HEK293 (cell line): ENCODE data around the gene RPL15.

ENCODE experiments used
- CTCF ChIA-PET: fragments of 350-600 bp; formaldehyde crosslinking; extraction: SDS; loops from one replicate; lab custom pipeline; 2021; ENCODE audit warnings: antibody characterized with exemption; lab: Yijun Ruan, JAX
- POLR2A ChIA-PET: fragments of 300-600 bp; formaldehyde crosslinking; extraction: SDS; loops from one replicate; lab custom pipeline; 2020; ENCODE audit warnings: antibody characterized with exemption, inconsistent platforms; lab: Yijun Ruan, JAX
- H3K27ac ChIP-seq: fragments of 200-500 bp; sonication (Bioruptor generic); 2 replicates; pipeline ENCODE4 v1.5.1; 2014; ENCODE audit warnings: low read depth, low read length, control low read depth, inconsistent platforms; ENCODE audit errors: extremely low read depth
- H3K36me3 ChIP-seq, 2 experiments: fragments of 200-500 bp in 1 of 2; sonication (Bioruptor generic) in 1 of 2; 1 replicate in 1 of 2; 2 replicates in 1 of 2; pipeline ENCODE4 v1.5.1; 2014 to 2017; ENCODE audit warnings: inconsistent platforms in 2 of 2, low read length in 2 of 2; ENCODE audit not compliant: control insufficient read depth in 2 of 2, insufficient read depth in 1 of 2
- H3K4me1 ChIP-seq: fragments of 200-500 bp; sonication (Bioruptor generic); 2 replicates; pipeline ENCODE4 v1.5.1; 2014; ENCODE audit warnings: mild to moderate bottlenecking, low read length, inconsistent platforms; ENCODE audit not compliant: control insufficient read depth, insufficient read depth
- H3K4me3 ChIP-seq: 2 replicates; pipeline ENCODE4 v1.5.1; 2011; ENCODE audit warnings: low read depth, mild to moderate bottlenecking, control low read depth, low read length, moderate library complexity
- H3K9me3 ChIP-seq: fragments of 200-500 bp; sonication (Bioruptor generic); 2 replicates; pipeline ENCODE4 v1.5.1; 2014; ENCODE audit warnings: low read depth, low read length, inconsistent platforms; ENCODE audit not compliant: control insufficient read depth, insufficient read depth
- HOXA7 ChIP-seq: sonication (generic); formaldehyde crosslinking; IDR thresholded peaks from 2 replicates; pipeline ENCODE4 v1.8.1; 2022; ENCODE audit warnings: missing genetic modification reagents, borderline replicate concordance
- KLF9 ChIP-seq: fragments of 450-650 bp; formaldehyde crosslinking; IDR thresholded peaks from 2 replicates; pipeline ENCODE4 v1.5.1; 2016; ENCODE audit warnings: missing biosample characterization, missing genetic modification characterization, low read depth
- MZF1 ChIP-seq: fragments of 450-650 bp; formaldehyde crosslinking; IDR thresholded peaks from 2 replicates; pipeline ENCODE4 v1.5.1; 2017; ENCODE audit warnings: missing biosample characterization, missing genetic modification characterization, borderline replicate concordance
- RBAK ChIP-seq: fragments of 450-650 bp; formaldehyde crosslinking; IDR thresholded peaks from 2 replicates; pipeline ENCODE4 v1.5.1; 2016; ENCODE audit warnings: missing biosample characterization, missing genetic modification characterization
- ZEB2 ChIP-seq: fragments of 450-650 bp; formaldehyde crosslinking; IDR thresholded peaks from 2 replicates; pipeline ENCODE4 v1.5.1; 2016; ENCODE audit warnings: missing biosample characterization, missing genetic modification characterization
- ZNF121 ChIP-seq: fragments of 450-650 bp; formaldehyde crosslinking; IDR thresholded peaks from 2 replicates; pipeline ENCODE4 v1.5.1; 2016; ENCODE audit warnings: missing biosample characterization, missing genetic modification characterization
- ZNF157 ChIP-seq: fragments of 450-650 bp; formaldehyde crosslinking; IDR thresholded peaks from 2 replicates; pipeline ENCODE4 v1.5.1; 2016; ENCODE audit warnings: missing biosample characterization, missing genetic modification characterization
- ZNF202 ChIP-seq: fragments of 450-650 bp; formaldehyde crosslinking; IDR thresholded peaks from 2 replicates; pipeline ENCODE4 v1.5.1; 2016; ENCODE audit warnings: missing biosample characterization, missing genetic modification characterization, borderline replicate concordance
- ZNF311 ChIP-seq: fragments of 450-650 bp; formaldehyde crosslinking; IDR thresholded peaks from 2 replicates; pipeline ENCODE4 v1.5.1; 2017; ENCODE audit warnings: missing biosample characterization, missing genetic modification characterization, borderline replicate concordance
- ZNF341 ChIP-seq: fragments of 450-650 bp; formaldehyde crosslinking; IDR thresholded peaks from 2 replicates; pipeline ENCODE4; 2016; ENCODE audit warnings: low read depth, missing biosample characterization, missing genetic modification characterization
- ZNF423 ChIP-seq: fragments of 450-650 bp; formaldehyde crosslinking; IDR thresholded peaks from 2 replicates; pipeline ENCODE4 v1.5.1; 2016; ENCODE audit warnings: missing biosample characterization, missing genetic modification characterization
- ZNF510 ChIP-seq: fragments of 450-650 bp; formaldehyde crosslinking; IDR thresholded peaks from 2 replicates; pipeline ENCODE4 v1.5.1; 2018; ENCODE audit warnings: mild to moderate bottlenecking, missing genetic modification characterization, missing biosample characterization; ENCODE audit not compliant: insufficient replicate concordance
- ZNF571 ChIP-seq: fragments of 450-650 bp; formaldehyde crosslinking; IDR thresholded peaks from 2 replicates; pipeline ENCODE4 v1.5.0; 2017; ENCODE audit warnings: missing biosample characterization, missing genetic modification characterization
- ZNF585B ChIP-seq: fragments of 450-650 bp; formaldehyde crosslinking; IDR thresholded peaks from 2 replicates; pipeline ENCODE4 v1.5.1; 2016; ENCODE audit warnings: missing biosample characterization, missing genetic modification characterization
- ZNF747 ChIP-seq: fragments of 450-650 bp; formaldehyde crosslinking; IDR thresholded peaks from 2 replicates; pipeline ENCODE4 v1.5.1; 2016; ENCODE audit warnings: missing biosample characterization, missing genetic modification characterization
- TF ChIP-seq, protein P1 (sequence below): fragments of 450-650 bp; formaldehyde crosslinking; IDR thresholded peaks from 2 replicates; pipeline ENCODE4 v1.5.0; 2017; ENCODE audit warnings: missing biosample characterization, missing genetic modification characterization, borderline replicate concordance
- TF ChIP-seq, protein P2 (sequence below): fragments of 450-650 bp; formaldehyde crosslinking; IDR thresholded peaks from 2 replicates; pipeline ENCODE4 v1.5.1; 2016; ENCODE audit warnings: missing biosample characterization, missing genetic modification characterization
- TF ChIP-seq, protein P3 (sequence below): fragments of 450-650 bp; formaldehyde crosslinking; IDR thresholded peaks from 2 replicates; pipeline ENCODE4 v1.5.1; 2016; ENCODE audit warnings: missing biosample characterization, missing genetic modification characterization
- TF ChIP-seq, protein P4 (sequence below): fragments of 450-650 bp; formaldehyde crosslinking; IDR thresholded peaks from 2 replicates; pipeline ENCODE4 v1.5.1; 2017; ENCODE audit warnings: missing biosample characterization, missing genetic modification characterization

Gene RPL15

DNA sequence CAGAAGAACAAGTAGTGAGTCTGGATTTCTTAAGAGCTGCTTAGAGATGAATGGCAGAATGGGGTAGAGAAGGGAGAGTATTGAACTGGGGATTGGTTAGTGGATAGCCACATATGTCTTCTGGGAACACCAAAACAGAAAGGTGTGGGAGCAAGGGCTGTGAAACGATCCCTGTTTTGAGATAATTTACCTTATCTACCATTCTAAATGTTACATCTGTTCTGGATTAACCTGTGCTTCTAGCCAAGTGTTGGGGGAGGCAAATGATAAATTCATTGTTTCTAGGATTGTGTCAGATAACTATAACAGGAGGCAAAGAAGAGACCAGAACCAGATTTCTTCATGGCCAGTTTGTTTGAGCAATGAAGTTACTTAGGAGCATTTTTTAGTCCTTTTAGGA lies 36.6 kb downstream of the RPL15 start:
- Histone ChIP-seq H3K36me3 (peaks cover 0 to 19% of the 10 kb centered on the region in 2 experiments; a peak in 2 of 3 replicates), H3K4me1 (peaks cover 2% of the 10 kb centered on the region; the same call in 1 of the 2 replicates), H3K9me3 (no peaks in the 10 kb centered on the region)
- POLR2A ChIA-PET: interaction anchor here (0.7 to 0.8 kb wide), 2 partner anchors 36 to 37 kb away, joined by 4 to 8 read pairs; partner anchors contain the start of genes NKIRAS1 and RPL15
- TF ChIP-seq, protein P1, sequence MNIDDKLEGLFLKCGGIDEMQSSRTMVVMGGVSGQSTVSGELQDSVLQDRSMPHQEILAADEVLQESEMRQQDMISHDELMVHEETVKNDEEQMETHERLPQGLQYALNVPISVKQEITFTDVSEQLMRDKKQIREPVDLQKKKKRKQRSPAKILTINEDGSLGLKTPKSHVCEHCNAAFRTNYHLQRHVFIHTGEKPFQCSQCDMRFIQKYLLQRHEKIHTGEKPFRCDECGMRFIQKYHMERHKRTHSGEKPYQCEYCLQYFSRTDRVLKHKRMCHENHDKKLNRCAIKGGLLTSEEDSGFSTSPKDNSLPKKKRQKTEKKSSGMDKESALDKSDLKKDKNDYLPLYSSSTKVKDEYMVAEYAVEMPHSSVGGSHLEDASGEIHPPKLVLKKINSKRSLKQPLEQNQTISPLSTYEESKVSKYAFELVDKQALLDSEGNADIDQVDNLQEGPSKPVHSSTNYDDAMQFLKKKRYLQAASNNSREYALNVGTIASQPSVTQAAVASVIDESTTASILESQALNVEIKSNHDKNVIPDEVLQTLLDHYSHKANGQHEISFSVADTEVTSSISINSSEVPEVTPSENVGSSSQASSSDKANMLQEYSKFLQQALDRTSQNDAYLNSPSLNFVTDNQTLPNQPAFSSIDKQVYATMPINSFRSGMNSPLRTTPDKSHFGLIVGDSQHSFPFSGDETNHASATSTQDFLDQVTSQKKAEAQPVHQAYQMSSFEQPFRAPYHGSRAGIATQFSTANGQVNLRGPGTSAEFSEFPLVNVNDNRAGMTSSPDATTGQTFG: no peak
- TF ChIP-seq ZEB2 (no peak), ZNF157 (tag by site-specific recombination) (no peak), ZNF585B (tag by site-specific recombination) (no peak), ZNF311 (tag by site-specific recombination) (no peak), ZNF121 (no peak), ZNF510 (tag by site-specific recombination) (no peak), KLF9 (no peak)
- TF ChIP-seq, protein P2, sequence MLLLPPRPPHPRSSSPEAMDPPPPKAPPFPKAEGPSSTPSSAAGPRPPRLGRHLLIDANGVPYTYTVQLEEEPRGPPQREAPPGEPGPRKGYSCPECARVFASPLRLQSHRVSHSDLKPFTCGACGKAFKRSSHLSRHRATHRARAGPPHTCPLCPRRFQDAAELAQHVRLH (tag by site-specific recombination): no peak
- TF ChIP-seq, protein P3, sequence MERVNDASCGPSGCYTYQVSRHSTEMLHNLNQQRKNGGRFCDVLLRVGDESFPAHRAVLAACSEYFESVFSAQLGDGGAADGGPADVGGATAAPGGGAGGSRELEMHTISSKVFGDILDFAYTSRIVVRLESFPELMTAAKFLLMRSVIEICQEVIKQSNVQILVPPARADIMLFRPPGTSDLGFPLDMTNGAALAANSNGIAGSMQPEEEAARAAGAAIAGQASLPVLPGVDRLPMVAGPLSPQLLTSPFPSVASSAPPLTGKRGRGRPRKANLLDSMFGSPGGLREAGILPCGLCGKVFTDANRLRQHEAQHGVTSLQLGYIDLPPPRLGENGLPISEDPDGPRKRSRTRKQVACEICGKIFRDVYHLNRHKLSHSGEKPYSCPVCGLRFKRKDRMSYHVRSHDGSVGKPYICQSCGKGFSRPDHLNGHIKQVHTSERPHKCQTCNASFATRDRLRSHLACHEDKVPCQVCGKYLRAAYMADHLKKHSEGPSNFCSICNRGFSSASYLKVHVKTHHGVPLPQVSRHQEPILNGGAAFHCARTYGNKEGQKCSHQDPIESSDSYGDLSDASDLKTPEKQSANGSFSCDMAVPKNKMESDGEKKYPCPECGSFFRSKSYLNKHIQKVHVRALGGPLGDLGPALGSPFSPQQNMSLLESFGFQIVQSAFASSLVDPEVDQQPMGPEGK (tag by site-specific recombination): no peak
- TF ChIP-seq, all 188 proteins: peak for 0
- CTCF ChIA-PET: no interaction called here
- Histone ChIP-seq H3K27ac (no peak overlapping the region), H3K4me3 (no peak overlapping the region)

DNA sequence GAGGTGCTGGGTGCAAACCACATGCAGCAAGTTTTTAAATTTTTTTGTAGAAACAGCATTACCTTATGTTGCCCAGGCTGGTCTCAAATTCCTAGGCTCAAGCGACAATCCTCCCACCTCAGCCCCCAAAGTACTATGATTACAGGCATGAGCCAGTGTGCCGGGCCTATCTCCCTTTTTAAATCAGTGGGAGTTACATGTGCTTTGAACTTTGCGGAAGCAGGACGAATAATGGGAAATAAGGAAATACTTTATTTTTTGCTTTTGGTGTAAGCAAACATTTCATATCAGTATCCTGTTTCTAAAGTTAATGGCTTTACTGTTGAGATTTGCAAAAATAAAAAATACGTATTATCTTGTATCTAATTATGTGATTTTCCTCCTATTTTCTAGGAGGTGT lies 37.2 kb downstream of the RPL15 start:
- TF ChIP-seq ZNF571 (tag by site-specific recombination) (no peak), HOXA7 (CRISPR knock-in tag) (no peak), ZNF341 (tag by site-specific recombination) (no peak), ZNF423 (tag by site-specific recombination) (no peak), RBAK (tag by site-specific recombination) (no peak), ZNF202 (tag by site-specific recombination) (no peak), MZF1 (tag by site-specific recombination) (no peak), ZNF747 (tag by site-specific recombination) (no peak)
- TF ChIP-seq, protein P4, sequence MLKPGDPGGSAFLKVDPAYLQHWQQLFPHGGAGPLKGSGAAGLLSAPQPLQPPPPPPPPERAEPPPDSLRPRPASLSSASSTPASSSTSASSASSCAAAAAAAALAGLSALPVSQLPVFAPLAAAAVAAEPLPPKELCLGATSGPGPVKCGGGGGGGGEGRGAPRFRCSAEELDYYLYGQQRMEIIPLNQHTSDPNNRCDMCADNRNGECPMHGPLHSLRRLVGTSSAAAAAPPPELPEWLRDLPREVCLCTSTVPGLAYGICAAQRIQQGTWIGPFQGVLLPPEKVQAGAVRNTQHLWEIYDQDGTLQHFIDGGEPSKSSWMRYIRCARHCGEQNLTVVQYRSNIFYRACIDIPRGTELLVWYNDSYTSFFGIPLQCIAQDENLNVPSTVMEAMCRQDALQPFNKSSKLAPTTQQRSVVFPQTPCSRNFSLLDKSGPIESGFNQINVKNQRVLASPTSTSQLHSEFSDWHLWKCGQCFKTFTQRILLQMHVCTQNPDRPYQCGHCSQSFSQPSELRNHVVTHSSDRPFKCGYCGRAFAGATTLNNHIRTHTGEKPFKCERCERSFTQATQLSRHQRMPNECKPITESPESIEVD: no peak
- H3K9me3 ChIP-seq: no peaks in the 10 kb centered on the region
- ChIA-PET CTCF (no interaction called here), POLR2A (interaction anchor here (1.6 kb wide), 1 partner anchor 37 kb away, joined by 4 read pairs; the partner anchor contains the start of genes NKIRAS1 and RPL15)
- no peak overlapping the region for H3K4me3 ChIP-seq
- peaks cover 0 to 19% of the 10 kb centered on the region in 2 experiments; a peak in 2 of 3 replicates for H3K36me3 ChIP-seq
- H3K4me1 ChIP-seq: peaks cover 2% of the 10 kb centered on the region; the same call in 1 of the 2 replicates
- no peak overlapping the region for H3K27ac ChIP-seq
